Common myeloid progenitor, CD34-positive (primary cell): ENCODE measurements around the gene FAM53C.
"Not testable (repeated sequence)": the region's sequence is repeated elsewhere in the genome, so short reads cannot be mapped to it uniquely, and the experiment has no call there.

ENCODE experiments used
- CTCF ChIA-PET: fragments of 350-600 bp; sonication (Branson Sonifier 250); formaldehyde crosslinking; loops from one replicate; lab custom pipeline; 2021; ENCODE audit warnings: antibody characterized with exemption; lab: Charles Lee
- POLR2A ChIA-PET: fragments of 350-600 bp; sonication (Branson Sonifier 250); formaldehyde crosslinking; loops from one replicate; lab custom pipeline; 2021; ENCODE audit warnings: antibody characterized with exemption; lab: Charles Lee
- DNase-seq, 3 donors: peaks; one replicate each; pipeline versions ENCODE4 v3.0.0 to v3.0.0-alpha.2; 2013
- H3K27ac ChIP-seq, 2 experiments: 1 replicate in 1 of 2; 2 replicates in 1 of 2; pipeline ENCODE4 v1.7.0; 2013; ENCODE audit warnings: inconsistent platforms in 2 of 2, low read length in 2 of 2, mild to moderate bottlenecking in 2 of 2, low read depth in 1 of 2, moderate library complexity in 1 of 2; ENCODE audit not compliant: severe bottlenecking in 2 of 2, insufficient read depth in 1 of 2, poor library complexity in 1 of 2
- H3K27me3 ChIP-seq, 5 experiments: replicated peaks in 2 of 5; 1 replicate in 3 of 5; 2 replicates in 2 of 5; pipeline versions ENCODE4 v1.6.1 to v1.7.0; 2013; ENCODE audit warnings: low read length in 4 of 5, mild to moderate bottlenecking in 2 of 5, moderate library complexity in 2 of 5, inconsistent platforms in 1 of 5; ENCODE audit not compliant: insufficient read depth in 5 of 5, control insufficient read depth in 4 of 5
- H3K36me3 ChIP-seq, 4 experiments: 1 replicate in 2 of 4; 2 replicates in 2 of 4; pipeline versions ENCODE4 v1.6.1 to v1.7.0; 2013; ENCODE audit warnings: low read length in 3 of 4, control low read depth in 1 of 4, mild to moderate bottlenecking in 1 of 4; ENCODE audit not compliant: control insufficient read depth in 4 of 4, insufficient read depth in 4 of 4
- H3K4me1 ChIP-seq, 4 experiments: 1 replicate in 3 of 4; 2 replicates in 1 of 4; pipeline versions ENCODE4 v1.6.1 to v1.7.1; 2013; ENCODE audit warnings: low read length in 3 of 4, mild to moderate bottlenecking in 3 of 4, control low read depth in 1 of 4, inconsistent platforms in 1 of 4, moderate library complexity in 1 of 4; ENCODE audit not compliant: control insufficient read depth in 4 of 4, insufficient read depth in 4 of 4; ENCODE audit errors: control extremely low read depth in 1 of 4
- H3K4me3 ChIP-seq, 7 experiments: 1 replicate in 4 of 7; 2 replicates in 3 of 7; pipeline versions ENCODE4 v1.5.1 to v1.7.0; 2013; ENCODE audit warnings: mild to moderate bottlenecking in 7 of 7, low read length in 6 of 7, moderate library complexity in 6 of 7, inconsistent platforms in 2 of 7, low read depth in 2 of 7, control low read depth in 1 of 7; ENCODE audit not compliant: insufficient read depth in 4 of 7, control insufficient read depth in 1 of 7; ENCODE audit errors: extremely low read depth in 1 of 7
- H3K9me3 ChIP-seq, 5 experiments: 1 replicate in 4 of 5; 2 replicates in 1 of 5; pipeline versions ENCODE4 v1.6.1 to v1.7.1; 2013; ENCODE audit warnings: low read length in 4 of 5, mild to moderate bottlenecking in 2 of 5, inconsistent platforms in 1 of 5, low read depth in 1 of 5, moderate library complexity in 1 of 5; ENCODE audit not compliant: control insufficient read depth in 4 of 5, insufficient read depth in 2 of 5; ENCODE audit errors: control extremely low read depth in 1 of 5
- WGBS: methylation state at CpG from one replicate; pipeline ENCODE4 v1.1.5; 2013; ENCODE audit not compliant: insufficient coverage; 5-methylcytosine and 5-hydroxymethylcytosine counted together

Gene FAM53C

GRCh38 chr5:138372225-138372624 is 34.2 kb downstream of the FAM53C start:
- Histone ChIP-seq H3K27me3 (no peaks in the 10 kb centered on the region), H3K36me3 (peaks cover 5 to 33% (median 17%) of the 10 kb centered on the region in 4 experiments), H3K4me3 (no peak overlapping the region), H3K4me1 (peaks cover 13 to 33% (median 20%) of the 10 kb centered on the region in 4 experiments), H3K27ac (no peak overlapping the region), H3K9me3 (no peaks in the 10 kb centered on the region)
- POLR2A ChIA-PET: no interaction called here
- WGBS: no CpG with 5 or more reads among the region's 1 CpG
- CTCF ChIA-PET: interaction anchor here (0.8 to 10.5 kb wide), 4 partner anchors 14 to 55 kb away, joined by 3 to 125 read pairs (median 6); partner anchors contain the start of gene KDM3B
- DNase-seq: no peak

- POLR2A ChIA-PET: no interaction called here
- H3K36me3 ChIP-seq: peaks cover 7 to 37% (median 19%) of the 10 kb centered on the region in 4 experiments
- DNase-seq: no peak
- no peak overlapping the region for H3K4me3 ChIP-seq
- WGBS: no CpG with 5 or more reads among the region's 5 CpGs
- H3K9me3 ChIP-seq: no peaks in the 10 kb centered on the region
- H3K27ac ChIP-seq: no peak overlapping the region
- peaks cover 13 to 33% (median 20%) of the 10 kb centered on the region in 4 experiments for H3K4me1 ChIP-seq
- H3K27me3 ChIP-seq: no peaks in the 10 kb centered on the region
- CTCF ChIA-PET: interaction anchor here (0.8 to 10.5 kb wide), 4 partner anchors 15 to 56 kb away, joined by 3 to 125 read pairs (median 6); partner anchors contain the start of gene KDM3B
Measured at GRCh38 chr5:138372653-138373052, 34.6 kb downstream of the FAM53C start.

GRCh38 chr5:138382347-138382746 is 44.3 kb downstream of the FAM53C start:
- no peaks in the 10 kb centered on the region for H3K27me3 ChIP-seq
- no peak overlapping the region for H3K4me3 ChIP-seq
- H3K27ac ChIP-seq: no peak overlapping the region
- H3K9me3 ChIP-seq: no peaks in the 10 kb centered on the region
- ChIA-PET CTCF (interaction anchor here (0.6 kb wide), 1 partner anchor 193 kb away, joined by 3 read pairs; no protein-coding TSS in a partner anchor), POLR2A (interaction anchor here (0.6 kb wide), 1 partner anchor 188 kb away, joined by 3 read pairs; no protein-coding TSS in a partner anchor)
- WGBS: 97% methylated on average over 7 of the region's 8 CpGs
- H3K4me1 ChIP-seq: no peaks in the 10 kb centered on the region
- peaks cover 34 to 80% (median 50%) of the 10 kb centered on the region in 4 experiments for H3K36me3 ChIP-seq
- no peak for DNase-seq

- ChIA-PET POLR2A (no interaction called here), CTCF (interaction anchor here (0.8 to 2.3 kb wide), 4 partner anchors 11 to 35 kb away, joined by 3 to 8 read pairs (median 4); no protein-coding TSS in a partner anchor)
- H3K27ac ChIP-seq: no peak overlapping the region
- no peak overlapping the region for H3K4me3 ChIP-seq
- 100% methylated on average over 1 of the region's 1 CpG for WGBS
- peaks cover 22 to 66% (median 42%) of the 10 kb centered on the region in 4 experiments for H3K36me3 ChIP-seq
- no peaks in the 10 kb centered on the region for H3K4me1 ChIP-seq
- no peak for DNase-seq
- no peaks in the 10 kb centered on the region for H3K9me3 ChIP-seq
- H3K27me3 ChIP-seq: no peaks in the 10 kb centered on the region
Measured at GRCh38 chr5:138385660-138386059, 47.6 kb downstream of the FAM53C start.

GRCh38 chr5:138386290-138386689 is 48.2 kb downstream of the FAM53C start:
- POLR2A ChIA-PET: no interaction called here
- no peaks in the 10 kb centered on the region for H3K9me3 ChIP-seq
- H3K27ac ChIP-seq: no peak overlapping the region
- peaks cover 19 to 67% (median 43%) of the 10 kb centered on the region in 4 experiments for H3K36me3 ChIP-seq
- CTCF ChIA-PET: interaction anchor here (1.7 to 2.3 kb wide), 2 partner anchors 13 to 16 kb away, joined by 4 to 8 read pairs; no protein-coding TSS in a partner anchor
- H3K4me3 ChIP-seq: no peak overlapping the region
- 98% methylated on average over 6 of the region's 10 CpGs for WGBS
- no peak for DNase-seq
- no peaks in the 10 kb centered on the region for H3K27me3 ChIP-seq
- no peaks in the 10 kb centered on the region for H3K4me1 ChIP-seq

- H3K36me3 ChIP-seq: peaks cover 32 to 79% (median 54%) of the 10 kb centered on the region in 4 experiments
Measured at GRCh38 chr5:138389332-138389731, 51.3 kb downstream of the FAM53C start.

GRCh38 chr5:138389911-138390310 is 51.8 kb downstream of the FAM53C start:
- H3K9me3 ChIP-seq, H3K4me1 ChIP-seq, CTCF ChIA-PET, H3K4me3 ChIP-seq, POLR2A ChIA-PET, H3K27me3 ChIP-seq, H3K27ac ChIP-seq, DNase-seq: not testable (repeated sequence)
- peaks cover 35 to 78% (median 57%) of the 10 kb centered on the region in 4 experiments for H3K36me3 ChIP-seq
- WGBS: 94% methylated on average over 6 of the region's 10 CpGs

More at GRCh38 chr5:138389332-138389731, 51.3 kb downstream of the FAM53C start:
- no CpG with 5 or more reads among the region's 3 CpGs for WGBS
- Histone ChIP-seq H3K9me3 (no peaks in the 10 kb centered on the region), H3K4me3 (no peak overlapping the region), H3K27ac (no peak overlapping the region), H3K4me1 (no peaks in the 10 kb centered on the region), H3K27me3 (no peaks in the 10 kb centered on the region)
- DNase-seq: no peak
- ChIA-PET POLR2A (no interaction called here), CTCF (no interaction called here)
